Cardiac fibroblast (primary cell): Measurements from ENCODE around the gene MCF2L.
A peak's percentile ranks its signal among the peaks of the same experiment; 100 is the strongest.

Experiments
- DNase-seq, 2 donors: peaks; one replicate each; pipeline versions ENCODE4 v3.0.0 to v3.0.0-alpha.2; 2010; ENCODE audit warnings: low read depth in 2 of 2
- H3K4me3 ChIP-seq, 2 donors: replicated peaks in 1 of 2; 1 replicate in 1 of 2; 2 replicates in 1 of 2; pipeline ENCODE4 v1.5.1; 2011; ENCODE audit warnings: low read depth in 2 of 2, low read length in 2 of 2, mild to moderate bottlenecking in 2 of 2, moderate library complexity in 1 of 2
- CTCF ChIP-seq: IDR thresholded peaks from one replicate; pipeline ENCODE4 v1.5.1; 2011; ENCODE audit warnings: low read depth, mild to moderate bottlenecking, low read length, inconsistent platforms

MCF2L gene

GRCh38 chr13:112968910-112969691 lies at the start of gene MCF2L:
Gene MCF2L, plus strand, starts transcription at chr13:112969214. Its CDS starts 166 bp downstream, at chr13:112969380.
- TF ChIP-seq CTCF: peak; percentile 14
- peak within 1 kb of the TSS in 1 of 2 donors; percentile 14 for H3K4me3 ChIP-seq
- peak; percentile 42 to 53 for DNase-seq

- DNase-seq: no peak
- no peak overlapping the region for H3K4me3 ChIP-seq
- TF ChIP-seq CTCF: no peak
Measured at GRCh38 chr13:112923962-112924361, 45.1 kb upstream of the MCF2L start.

- DNase-seq: no peak
- TF ChIP-seq CTCF: no peak
- H3K4me3 ChIP-seq: no peak overlapping the region
Measured at GRCh38 chr13:112924365-112924764, 44.6 kb upstream of the MCF2L start.

- TF ChIP-seq CTCF: no peak
- no peak overlapping the region for H3K4me3 ChIP-seq
- no peak for DNase-seq
Measured at GRCh38 chr13:112926003-112926402, 43.0 kb upstream of the MCF2L start.

GRCh38 chr13:112926993-112927392 lies 42.0 kb upstream of the MCF2L start:
- H3K4me3 ChIP-seq: no peak overlapping the region
- TF ChIP-seq CTCF: no peak
- no peak for DNase-seq

GRCh38 chr13:112928020-112928971 lies 40.7 kb upstream of the MCF2L start:
- no peak for TF ChIP-seq CTCF
- H3K4me3 ChIP-seq: no peak overlapping the region
- no peak for DNase-seq
